SK-N-SH (cell line): Measurements from ENCODE around the gene MYOT.

Source experiments
- GATA2 ChIP-seq: sonication (generic); formaldehyde crosslinking; IDR thresholded peaks from 2 replicates; pipeline ENCODE4 v1.5.0; 2020; ENCODE audit warnings: mild to moderate bottlenecking, missing genetic modification reagents
- TF ChIP-seq, protein P1 (sequence below): fragments of 150-350 bp; IDR thresholded peaks from 2 replicates; pipeline ENCODE4 v1.6.1; 2017; ENCODE audit warnings: antibody characterized with exemption, low read length, low read depth, borderline replicate concordance
- TF ChIP-seq, protein P2 (sequence below): fragments of 200-600 bp; sonication (generic); IDR thresholded peaks from 2 replicates; pipeline ENCODE4 v1.6.1; 2017; ENCODE audit warnings: antibody characterized with exemption, mild to moderate bottlenecking, moderate library complexity

DNA sequence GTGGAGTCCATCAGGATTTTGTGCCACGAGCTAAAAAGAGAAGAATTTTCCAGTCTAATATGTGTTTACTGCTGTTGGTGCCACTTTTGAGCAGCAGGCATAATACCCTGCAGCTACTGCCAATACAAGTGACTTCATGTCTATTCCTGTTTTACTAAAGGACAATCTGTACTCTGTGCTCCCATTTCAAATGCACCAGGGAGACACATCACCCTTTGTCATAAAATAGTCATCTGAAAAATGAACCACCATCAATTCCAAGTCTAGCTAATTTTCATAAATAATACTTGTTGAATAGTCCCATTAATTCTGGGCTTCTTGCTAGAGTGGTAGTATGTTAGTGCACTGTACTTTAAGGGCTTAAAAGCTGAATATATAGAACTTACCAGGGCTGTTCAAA lies 12.7 kb downstream of the MYOT start:
- no peak for TF ChIP-seq GATA2 (CRISPR knock-in tag)
- TF ChIP-seq, protein P1, sequence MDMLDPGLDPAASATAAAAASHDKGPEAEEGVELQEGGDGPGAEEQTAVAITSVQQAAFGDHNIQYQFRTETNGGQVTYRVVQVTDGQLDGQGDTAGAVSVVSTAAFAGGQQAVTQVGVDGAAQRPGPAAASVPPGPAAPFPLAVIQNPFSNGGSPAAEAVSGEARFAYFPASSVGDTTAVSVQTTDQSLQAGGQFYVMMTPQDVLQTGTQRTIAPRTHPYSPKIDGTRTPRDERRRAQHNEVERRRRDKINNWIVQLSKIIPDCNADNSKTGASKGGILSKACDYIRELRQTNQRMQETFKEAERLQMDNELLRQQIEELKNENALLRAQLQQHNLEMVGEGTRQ = no peak
- TF ChIP-seq, protein P2, sequence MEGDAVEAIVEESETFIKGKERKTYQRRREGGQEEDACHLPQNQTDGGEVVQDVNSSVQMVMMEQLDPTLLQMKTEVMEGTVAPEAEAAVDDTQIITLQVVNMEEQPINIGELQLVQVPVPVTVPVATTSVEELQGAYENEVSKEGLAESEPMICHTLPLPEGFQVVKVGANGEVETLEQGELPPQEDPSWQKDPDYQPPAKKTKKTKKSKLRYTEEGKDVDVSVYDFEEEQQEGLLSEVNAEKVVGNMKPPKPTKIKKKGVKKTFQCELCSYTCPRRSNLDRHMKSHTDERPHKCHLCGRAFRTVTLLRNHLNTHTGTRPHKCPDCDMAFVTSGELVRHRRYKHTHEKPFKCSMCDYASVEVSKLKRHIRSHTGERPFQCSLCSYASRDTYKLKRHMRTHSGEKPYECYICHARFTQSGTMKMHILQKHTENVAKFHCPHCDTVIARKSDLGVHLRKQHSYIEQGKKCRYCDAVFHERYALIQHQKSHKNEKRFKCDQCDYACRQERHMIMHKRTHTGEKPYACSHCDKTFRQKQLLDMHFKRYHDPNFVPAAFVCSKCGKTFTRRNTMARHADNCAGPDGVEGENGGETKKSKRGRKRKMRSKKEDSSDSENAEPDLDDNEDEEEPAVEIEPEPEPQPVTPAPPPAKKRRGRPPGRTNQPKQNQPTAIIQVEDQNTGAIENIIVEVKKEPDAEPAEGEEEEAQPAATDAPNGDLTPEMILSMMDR = no peak
